AG09309 (cell line): ENCODE results near the gene INIP.

Source experiments
- DNase-seq: peaks from one replicate; pipeline ENCODE4 v3.0.0-alpha.2; 2010; ENCODE audit warnings: low read depth
- H3K4me3 ChIP-seq: 2 replicates; pipeline ENCODE4 v1.5.1; 2011; ENCODE audit warnings: mild to moderate bottlenecking, low read depth, low read length, moderate library complexity; ENCODE audit not compliant: control insufficient read depth
- CTCF ChIP-seq: IDR thresholded peaks from 2 replicates; pipeline ENCODE4 v1.5.1; 2011; ENCODE audit warnings: mild to moderate bottlenecking, low read depth, low read length, inconsistent platforms; ENCODE audit not compliant: insufficient read depth, control insufficient read depth; ENCODE audit errors: missing control alignments

INIP gene

DNA sequence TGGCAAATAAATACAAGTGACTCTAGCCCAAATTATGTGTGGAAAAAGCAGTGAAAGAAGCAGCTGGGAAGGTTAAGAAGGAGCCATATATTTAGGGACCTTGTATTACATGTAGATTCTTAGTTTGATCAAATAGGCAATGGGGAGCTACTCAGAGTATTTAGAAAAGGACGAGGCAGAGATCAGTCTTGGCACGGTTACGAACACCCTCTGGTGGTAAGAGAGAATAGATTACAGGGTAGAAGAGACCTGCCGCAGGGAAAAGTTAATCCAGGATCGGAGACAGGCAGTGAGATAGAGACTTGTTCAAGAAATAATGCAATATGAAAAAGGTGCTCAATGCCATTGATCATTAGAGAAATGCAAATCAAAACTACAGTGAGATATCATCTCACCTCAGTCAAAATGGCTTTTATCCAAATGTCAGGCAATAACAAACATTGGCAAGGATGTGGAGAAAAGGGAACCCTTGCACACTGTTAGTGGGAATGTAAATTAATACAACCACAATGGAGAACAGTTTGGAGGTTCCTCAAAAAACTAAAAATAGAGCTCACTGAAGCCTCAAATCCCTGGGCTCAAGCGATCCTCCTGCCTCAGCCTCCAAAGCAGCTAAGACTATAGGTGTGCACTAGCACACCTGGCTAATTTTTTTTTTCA, 12.0 kb downstream of the INIP start:
- DNase-seq, result no peak
- no peak overlapping the region for H3K4me3 ChIP-seq
- peak; percentile 24 for TF ChIP-seq CTCF

DNA sequence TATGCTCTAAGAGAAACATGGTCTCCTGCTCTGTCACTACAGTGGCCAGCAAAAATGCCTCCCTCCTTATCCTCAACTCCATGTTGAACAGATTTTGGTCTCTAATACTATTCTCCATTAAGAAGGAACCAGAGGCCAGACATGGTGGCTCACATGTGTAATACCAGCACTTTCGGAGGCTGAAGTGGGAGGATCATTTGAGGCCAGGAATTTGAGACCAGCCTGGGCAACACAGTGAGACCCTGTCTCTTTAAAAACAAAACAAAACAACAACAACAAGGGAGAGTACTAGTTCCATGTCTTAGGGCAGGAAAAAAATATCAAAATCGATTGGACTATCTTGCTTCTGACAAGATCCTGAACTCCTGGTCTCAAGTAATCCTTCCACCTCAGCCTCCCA, 14.6 kb downstream of the INIP start:
- no peak overlapping the region for H3K4me3 ChIP-seq
- TF ChIP-seq CTCF, result no peak

DNA sequence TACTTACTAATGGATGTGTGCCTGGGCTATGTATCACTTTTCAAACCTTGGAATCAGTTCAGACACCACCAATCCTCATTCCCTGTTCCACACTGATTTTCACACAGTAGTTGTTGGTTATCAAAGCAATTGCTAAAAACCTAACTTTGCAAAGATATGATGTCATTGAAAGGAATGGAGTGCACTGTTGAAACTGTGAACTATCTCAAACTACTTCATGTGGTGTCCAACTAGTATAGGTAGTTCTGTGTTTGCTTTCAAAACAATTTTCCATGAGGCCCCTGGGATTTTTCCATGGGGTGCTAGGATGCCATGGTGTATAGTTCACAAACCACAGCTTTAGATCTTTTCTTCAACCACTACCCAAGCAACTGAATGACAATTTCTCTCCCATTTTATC, 17.8 kb downstream of the INIP start:
- TF ChIP-seq CTCF, result no peak
- no peak for DNase-seq
- H3K4me3 ChIP-seq, result no peak overlapping the region

More for the DNA sequence above, 14.6 kb downstream of the INIP start:
- no peak for DNase-seq

DNA sequence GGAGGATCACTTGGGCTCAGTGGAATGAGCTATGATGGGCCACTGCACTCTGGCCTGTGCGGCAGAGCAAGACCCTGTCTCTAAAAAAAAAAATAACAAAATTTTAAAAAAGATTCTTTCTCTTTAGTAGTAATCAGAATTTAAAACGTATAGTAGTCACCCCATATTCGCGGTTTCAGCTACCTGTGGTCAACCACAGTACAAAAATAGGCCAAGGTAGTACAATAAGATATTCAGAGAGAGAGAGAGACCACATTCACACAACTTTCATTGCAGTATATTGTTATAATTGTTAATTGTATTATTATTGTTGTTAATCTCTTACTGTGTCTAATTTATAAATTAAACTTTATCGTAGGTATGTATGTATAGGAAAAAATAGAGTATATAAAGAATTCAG, 18.7 kb downstream of the INIP start:
- no peak for TF ChIP-seq CTCF
- no peak for DNase-seq
- no peak overlapping the region for H3K4me3 ChIP-seq

DNA sequence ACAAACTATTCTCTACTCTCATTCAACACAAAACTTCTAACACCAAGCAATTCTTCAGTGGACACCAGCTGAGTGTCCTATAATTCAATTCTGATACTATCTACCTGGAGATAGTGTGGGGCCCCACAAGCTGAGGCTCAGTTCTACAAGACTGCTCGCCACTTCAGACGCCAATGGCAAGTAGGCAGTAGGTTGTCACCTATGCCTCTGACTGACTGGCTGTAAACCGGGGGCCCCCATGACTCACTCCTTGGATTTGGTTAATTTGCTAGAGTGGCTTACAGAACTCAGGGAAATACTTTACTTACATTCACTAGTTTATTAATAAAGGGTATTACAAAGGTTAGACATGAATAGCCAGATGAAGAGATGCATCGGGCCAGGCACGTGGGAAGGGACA, 21.5 kb downstream of the INIP start:
- DNase-seq, result no peak
- no peak for TF ChIP-seq CTCF
- H3K4me3 ChIP-seq, result no peak overlapping the region

DNA sequence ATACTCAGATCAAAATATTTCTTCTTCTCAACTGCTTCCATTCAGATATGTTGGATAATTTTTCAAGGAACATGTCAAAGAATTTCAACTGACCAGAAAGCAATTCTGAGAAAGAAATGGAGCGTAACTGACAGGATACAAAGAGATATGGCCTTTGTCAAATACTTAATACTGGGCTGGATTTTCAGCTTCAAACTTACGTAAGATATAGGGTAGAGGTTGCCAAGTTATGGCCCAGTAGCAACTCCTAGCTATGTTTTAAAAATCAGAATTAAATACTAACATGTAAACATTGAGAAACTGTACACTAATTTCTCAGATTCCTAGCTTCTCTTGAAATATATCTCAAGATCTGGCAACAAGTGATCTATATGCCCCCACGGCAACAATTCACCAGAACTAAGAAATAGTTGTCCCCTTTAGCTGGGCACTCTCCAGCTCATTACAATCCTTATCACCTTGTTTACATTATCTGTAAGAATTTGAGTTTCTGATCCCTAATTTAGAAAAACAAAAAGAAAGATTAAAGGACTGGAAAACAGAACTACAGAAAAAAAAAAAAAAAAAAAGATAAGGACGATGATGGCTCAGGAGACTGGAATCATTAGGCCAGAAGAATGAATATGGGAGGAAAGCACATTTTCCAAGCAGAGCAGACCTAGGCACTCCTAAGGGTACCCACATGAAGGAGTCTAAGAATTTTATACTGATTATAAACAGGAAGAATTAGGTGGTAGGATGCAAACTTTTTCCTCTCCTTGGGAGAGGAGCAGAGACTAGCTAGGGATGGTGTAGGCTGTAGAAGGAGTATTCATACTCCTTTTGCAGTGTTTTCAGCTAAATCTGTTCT, 23.0 kb downstream of the INIP start:
- H3K4me3 ChIP-seq, result no peak overlapping the region
- DNase-seq, result no peak
- no peak for TF ChIP-seq CTCF
